GM12865 (cell line): ENCODE data around the gene CTR9.
A peak's percentile ranks its signal among the peaks of the same experiment; 100 is the strongest.

ENCODE experiments used
- DNase-seq: peaks from one replicate; pipeline ENCODE4 v3.0.0; 2010; ENCODE audit warnings: low read depth
- H3K4me3 ChIP-seq: 2 replicates; pipeline ENCODE4 v1.5.1; 2011; ENCODE audit warnings: mild to moderate bottlenecking, low read depth, low read length, control low read depth
- CTCF ChIP-seq: IDR thresholded peaks from 2 replicates; pipeline ENCODE4 v1.5.1; 2011; ENCODE audit warnings: low read length, control low read depth, low read depth, inconsistent platforms; ENCODE audit not compliant: insufficient read depth; ENCODE audit errors: missing control alignments

Gene CTR9

GRCh38 chr11:10763766-10764165 is 12.7 kb downstream of the CTR9 start:
- TF ChIP-seq CTCF, result no peak
- H3K4me3 ChIP-seq, result no peak overlapping the region
- DNase-seq, result no peak

- H3K4me3 ChIP-seq, result no peak overlapping the region
- no peak for TF ChIP-seq CTCF
- no peak for DNase-seq
These were observed 13.4 kb downstream of the CTR9 start for GRCh38 chr11:10764412-10764811.

- TF ChIP-seq CTCF, result peak; percentile 70
- H3K4me3 ChIP-seq, result no peak overlapping the region
- peak; percentile 43 for DNase-seq
These were observed 19.7 kb downstream of the CTR9 start for GRCh38 chr11:10770626-10771254.

GRCh38 chr11:10771457-10771856 is 20.4 kb downstream of the CTR9 start:
- DNase-seq, result no peak
- no peak overlapping the region for H3K4me3 ChIP-seq
- TF ChIP-seq CTCF, result no peak

GRCh38 chr11:10774811-10775210 is 23.8 kb downstream of the CTR9 start:
- no peak for DNase-seq
- no peak for TF ChIP-seq CTCF
- H3K4me3 ChIP-seq, result no peak overlapping the region

- DNase-seq, result no peak
- no peak for TF ChIP-seq CTCF
- no peak overlapping the region for H3K4me3 ChIP-seq
These were observed 26.3 kb downstream of the CTR9 start for GRCh38 chr11:10777393-10777793.

GRCh38 chr11:10777806-10778205 is 26.8 kb downstream of the CTR9 start:
- TF ChIP-seq CTCF, result no peak
- H3K4me3 ChIP-seq, result no peak overlapping the region
- DNase-seq, result no peak
